HG03558 (cell line): Measurements from ENCODE around the gene PHOSPHO2.

Experiments used
- ATAC-seq: cut with Tn5 transposase; IDR thresholded peaks from one replicate; pipeline ENCODE4 v1.9.1; 2021; ENCODE audit warnings: moderate number of reproducible peaks; ENCODE audit not compliant: unreplicated experiment; ENCODE audit errors: extremely low read depth

Gene PHOSPHO2

GRCh38 chr2:169715379-169716237, 21.3 kb downstream of the PHOSPHO2 start:
- ATAC-seq: no peak

GRCh38 chr2:169716238-169716886, 22.1 kb downstream of the PHOSPHO2 start:
- no peak for ATAC-seq

GRCh38 chr2:169716938-169717690, 22.8 kb downstream of the PHOSPHO2 start:
- ATAC-seq: no peak

GRCh38 chr2:169717691-169718063, 23.4 kb downstream of the PHOSPHO2 start:
- no peak for ATAC-seq

- ATAC-seq: no peak
Measured at GRCh38 chr2:169718930-169719504, 24.7 kb downstream of the PHOSPHO2 start.

- ATAC-seq: no peak
Measured at GRCh38 chr2:169721016-169721415, 26.7 kb downstream of the PHOSPHO2 start.

- no peak for ATAC-seq
Measured at GRCh38 chr2:169727065-169727464, 32.8 kb downstream of the PHOSPHO2 start.

GRCh38 chr2:169729274-169729605, 35.0 kb downstream of the PHOSPHO2 start:
- no peak for ATAC-seq

GRCh38 chr2:169732075-169732474, 37.8 kb downstream of the PHOSPHO2 start:
- no peak for ATAC-seq

GRCh38 chr2:169732583-169733358, 38.5 kb downstream of the PHOSPHO2 start:
- ATAC-seq: no peak

- peak; percentile 15 for ATAC-seq
Measured at GRCh38 chr2:169734169-169734847, 40.0 kb downstream of the PHOSPHO2 start.

GRCh38 chr2:169735623-169736022, 41.4 kb downstream of the PHOSPHO2 start:
- no peak for ATAC-seq

GRCh38 chr2:169736902-169737301, 42.6 kb downstream of the PHOSPHO2 start:
- ATAC-seq: no peak

- ATAC-seq: no peak
Measured at GRCh38 chr2:169738566-169739229, 44.4 kb downstream of the PHOSPHO2 start.

- ATAC-seq: no peak
Measured at GRCh38 chr2:169739351-169739750, 45.1 kb downstream of the PHOSPHO2 start.

GRCh38 chr2:169743549-169743948, 49.3 kb downstream of the PHOSPHO2 start:
- no peak for ATAC-seq

- no peak for ATAC-seq
Measured at GRCh38 chr2:169746240-169746639, 52.0 kb downstream of the PHOSPHO2 start.

- ATAC-seq: no peak
Measured at GRCh38 chr2:169748319-169748718, 54.0 kb downstream of the PHOSPHO2 start.
